HepG2 (cell line): ENCODE measurements around the gene ABHD17A. TPM values are rescaled to one million over a fixed set of nuclear protein-coding genes. Genes with fewer than 3 reads are reported as not detected.

Source experiments
- ARNTL ChIP-seq: sonication (generic); formaldehyde crosslinking; IDR thresholded peaks from 2 replicates; pipeline ENCODE4 v1.4.0; 2020; ENCODE audit warnings: mild to moderate bottlenecking, missing genetic modification reagents
- CEBPG ChIP-seq: IDR thresholded peaks from 2 replicates; pipeline ENCODE4 v1.6.1; 2016
- DZIP1 ChIP-seq: sonication (generic); formaldehyde crosslinking; IDR thresholded peaks from 2 replicates; pipeline ENCODE4 v1.5.0; 2020; ENCODE audit warnings: mild to moderate bottlenecking, missing genetic modification reagents
- FOXP4 ChIP-seq: sonication (generic); formaldehyde crosslinking; IDR thresholded peaks from 2 replicates; pipeline ENCODE4 v1.4.0; 2020; ENCODE audit warnings: missing genetic modification reagents
- HDAC6 ChIP-seq: fragments of 200-600 bp; sonication (generic); IDR thresholded peaks from 2 replicates; pipeline ENCODE4 v1.7.0; 2017; ENCODE audit warnings: mild to moderate bottlenecking, antibody characterized with exemption, low read length, low read depth
- NFIC ChIP-seq: IDR thresholded peaks from 2 replicates; pipeline ENCODE4 v1.6.1; 2012; ENCODE audit warnings: mild to moderate bottlenecking, low read length, inconsistent platforms
- PHF21A ChIP-seq: sonication (generic); formaldehyde crosslinking; IDR thresholded peaks from 2 replicates; pipeline ENCODE4 v1.5.0; 2020; ENCODE audit warnings: mild to moderate bottlenecking, missing genetic modification reagents
- RBM39 ChIP-seq: fragments of 200-400 bp; formaldehyde crosslinking; IDR thresholded peaks from one replicate; pipeline ENCODE4 v1.6.1; 2018; ENCODE audit warnings: antibody characterized with exemption, mild to moderate bottlenecking, low read depth, low read length; ENCODE audit not compliant: poor library complexity, severe bottlenecking
- SNAI1 ChIP-seq: sonication (generic); formaldehyde crosslinking; IDR thresholded peaks from 2 replicates; pipeline ENCODE4 v1.5.0; 2020; ENCODE audit warnings: mild to moderate bottlenecking, missing genetic modification reagents, borderline replicate concordance
- TIGD3 ChIP-seq: sonication (generic); formaldehyde crosslinking; IDR thresholded peaks from 2 replicates; pipeline ENCODE4 v1.5.1; 2020; ENCODE audit warnings: mild to moderate bottlenecking, missing genetic modification reagents, borderline replicate concordance
- ZBTB4 ChIP-seq: sonication (generic); formaldehyde crosslinking; IDR thresholded peaks from 2 replicates; pipeline ENCODE4 v1.4.0; 2020; ENCODE audit warnings: missing genetic modification reagents, mild to moderate bottlenecking, borderline replicate concordance
- ZFP90 ChIP-seq: sonication (generic); formaldehyde crosslinking; IDR thresholded peaks from 2 replicates; pipeline ENCODE4 v1.8.0; 2022; ENCODE audit warnings: missing genetic modification reagents, mild to moderate bottlenecking, inconsistent platforms, borderline replicate concordance
- ZNF17 ChIP-seq: sonication (generic); formaldehyde crosslinking; IDR thresholded peaks from 2 replicates; pipeline ENCODE4 v1.5.0; 2020; ENCODE audit warnings: mild to moderate bottlenecking, missing genetic modification reagents
- ZNF574 ChIP-seq: sonication (generic); formaldehyde crosslinking; IDR thresholded peaks from 2 replicates; pipeline ENCODE4 v1.4.0; 2020; ENCODE audit warnings: missing genetic modification reagents
- ZNF773 ChIP-seq: sonication (generic); formaldehyde crosslinking; IDR thresholded peaks from 2 replicates; pipeline ENCODE4 v1.4.0; 2020; ENCODE audit warnings: missing genetic modification reagents, borderline replicate concordance
- ZNF782 ChIP-seq: sonication (generic); formaldehyde crosslinking; IDR thresholded peaks from 2 replicates; pipeline ENCODE4 v1.4.0; 2020; ENCODE audit warnings: missing genetic modification reagents, mild to moderate bottlenecking, borderline replicate concordance
- polyA plus RNA-seq, 8 experiments: library from polyadenylated mRNA; depleted of rRNA in 3 of 8; stranded (reverse) in 7 of 8; unstranded in 1 of 8; fragments of >200 nt; fragmentation: Illumina TruSeq in 4 of 8; extraction: Trizol in 4 of 8; gene quantifications; 2 replicates each; pipeline versions ENCODE4 v1.2.1 to v1.2.3, GENCODE V29; 2011 to 2016; ENCODE audit warnings: low read depth in 4 of 8, missing spikeins in 1 of 8, mixed read lengths in 1 of 8; ENCODE audit not compliant: insufficient read depth in 1 of 8
- total RNA-seq, 5 experiments: library from RNA; depleted of rRNA; stranded (reverse); fragments of >200 nt; fragmentation: Illumina TruSeq; extraction: Trizol; gene quantifications; 2 replicates each; pipeline ENCODE4 v1.2.3, GENCODE V29; 2016; ENCODE audit warnings: low read depth in 1 of 5

The ABHD17A gene
- total and polyA plus RNA-seq, 2 of the 13 experiments (the other 11 are each of a cell fraction or from before 2014, with no cell fraction given), result 27.7 to 40.8 TPM

- TF ChIP-seq FOXP4 (0 out of 2 replicates have a peak, but pooled peaks have one; percentile 29), RBM39 (peak; percentile 29), ZFP90 (CRISPR knock-in tag) (0 out of 2 replicates have a peak, but pooled peaks have one; percentile 44), DZIP1 (CRISPR knock-in tag) (no peak), ZNF574 (CRISPR knock-in tag) (peak; percentile 45; the same call in 1 of the 2 replicates), TIGD3 (CRISPR knock-in tag) (no peak), NFIC (no peak), CEBPG (CRISPR knock-in tag) (peak; percentile 78), ARNTL (CRISPR knock-in tag) (no peak), SNAI1 (CRISPR knock-in tag) (no peak), ZBTB4 (CRISPR knock-in tag) (no peak), PHF21A (CRISPR knock-in tag) (no peak; the same call in 1 of the 2 replicates), ZNF17 (no peak), ZNF782 (CRISPR knock-in tag) (no peak), ZNF773 (CRISPR knock-in tag) (0 out of 2 replicates have a peak, but pooled peaks have one; percentile 33), HDAC6 (no peak)
Measured at GRCh38 chr19:1901940-1902404, 16.7 kb upstream of the ABHD17A start (continued).
